Panc1 (cell line): Measurements from ENCODE around the gene TAGLN. TPM values are rescaled to one million over a fixed set of nuclear protein-coding genes. Genes with fewer than 3 reads are reported as not detected.

Experiments
- ATAC-seq: fragments of 200-7000 bp; cut with Tn5 transposase; 2 replicates; pipeline ENCODE4 v1.9.1; 2020; ENCODE audit warnings: mild to moderate bottlenecking, moderate library complexity
- BruUV-seq: library from RNA; stranded (reverse); fragments of 400-500 nt; replicated peaks from 2 replicates; lab custom pipeline; 2021; lab: Mats Ljungman, UMichigan
- CTCF ChIA-PET: fragments of 300-600 bp; sonication (Branson Sonifier 250); formaldehyde crosslinking; loops from one replicate; lab custom pipeline; 2022; ENCODE audit warnings: antibody characterized with exemption; lab: Charles Lee
- POLR2A ChIA-PET: fragments of 300-600 bp; sonication (Branson Sonifier 250); formaldehyde crosslinking; loops from one replicate; lab custom pipeline; 2022; ENCODE audit warnings: antibody characterized with exemption; lab: Charles Lee
- DNase-seq: peaks from one replicate; pipeline ENCODE4 v3.0.0-alpha.2; 2010; ENCODE audit warnings: low read depth, low spot score
- H3K27ac ChIP-seq: 2 replicates; pipeline ENCODE4 v1.5.1; 2011; ENCODE audit warnings: mild to moderate bottlenecking, low read length, inconsistent platforms
- H3K27me3 ChIP-seq: fragments of 200-500 bp; sonication (Bioruptor generic); 2 replicates; pipeline ENCODE4 v1.6.0; 2014; ENCODE audit warnings: low read length, inconsistent platforms; ENCODE audit not compliant: control insufficient read depth, insufficient read depth
- H3K36me3 ChIP-seq: fragments of 200-500 bp; sonication (Bioruptor generic); 2 replicates; pipeline ENCODE4 v1.5.1; 2014; ENCODE audit warnings: inconsistent platforms, mild to moderate bottlenecking, low read length, moderate library complexity; ENCODE audit not compliant: control insufficient read depth, insufficient read depth
- H3K4me1 ChIP-seq: 2 replicates; pipeline ENCODE4 v1.5.1; 2011; ENCODE audit warnings: inconsistent platforms, mild to moderate bottlenecking, low read length, moderate library complexity; ENCODE audit not compliant: control insufficient read depth, insufficient read depth
- H3K4me3 ChIP-seq, 2 experiments: 2 replicates each; pipeline ENCODE4 v1.5.1; 2011 to 2012; ENCODE audit warnings: low read depth in 2 of 2, low read length in 2 of 2, mild to moderate bottlenecking in 2 of 2, inconsistent platforms in 1 of 2, moderate library complexity in 1 of 2
- H3K9me3 ChIP-seq: fragments of 200-500 bp; sonication (Bioruptor generic); 2 replicates; pipeline ENCODE4 v1.5.1; 2014; ENCODE audit warnings: low read depth, mild to moderate bottlenecking, inconsistent platforms, low read length, moderate library complexity; ENCODE audit not compliant: control insufficient read depth, insufficient read depth
- POLR2AphosphoS5 ChIP-seq: IDR thresholded peaks from 2 replicates; pipeline ENCODE4 v1.6.1; 2012; ENCODE audit warnings: mild to moderate bottlenecking, low read depth, low read length, moderate library complexity
- REST ChIP-seq, 2 experiments: IDR thresholded peaks; 2 replicates each; pipeline ENCODE4 v1.6.1; 2011 to 2012; ENCODE audit warnings: low read depth in 2 of 2, control low read depth in 1 of 2, low read length in 1 of 2, mild to moderate bottlenecking in 1 of 2, moderate library complexity in 1 of 2; ENCODE audit not compliant: insufficient read depth in 1 of 2
- SIN3A ChIP-seq: IDR thresholded peaks from 2 replicates; pipeline ENCODE4 v1.6.1; 2012; ENCODE audit warnings: low read depth, mild to moderate bottlenecking, low read length, moderate library complexity, borderline replicate concordance; ENCODE audit not compliant: insufficient read depth
- TCF7L2 ChIP-seq: IDR thresholded peaks from 2 replicates; pipeline ENCODE4 v1.6.1; 2011; ENCODE audit warnings: mild to moderate bottlenecking, low read depth, low read length, inconsistent platforms
- in situ Hi-C: cut with HindIII; loops from 2 replicates; pipeline ENCODE4 v1.10.0; 2016; ENCODE audit warnings: low sequenced_read_pairs, low pct_unique_long_range_greater_than_20kb
- intact Hi-C: fragments of 100-400 bp; cut with micrococcal nuclease; formaldehyde crosslinking; loops from one replicate; pipeline ENCODE4 v1.10.0; 2022; ENCODE audit not compliant: unreplicated experiment
- total RNA-seq: library from RNA; stranded (reverse); gene quantifications from one replicate; pipeline ENCODE4 v1.2.1, GENCODE V29; 2021; ENCODE audit not compliant: unreplicated experiment
- TF ChIP-seq, protein P1 (sequence below): fragments of 450-650 bp; IDR thresholded peaks from 2 replicates; pipeline ENCODE4 v1.5.1; 2017; ENCODE audit warnings: mild to moderate bottlenecking

TAGLN gene
- total RNA-seq, 1 experiment from 2014 or later: 6.4 TPM

DNA sequence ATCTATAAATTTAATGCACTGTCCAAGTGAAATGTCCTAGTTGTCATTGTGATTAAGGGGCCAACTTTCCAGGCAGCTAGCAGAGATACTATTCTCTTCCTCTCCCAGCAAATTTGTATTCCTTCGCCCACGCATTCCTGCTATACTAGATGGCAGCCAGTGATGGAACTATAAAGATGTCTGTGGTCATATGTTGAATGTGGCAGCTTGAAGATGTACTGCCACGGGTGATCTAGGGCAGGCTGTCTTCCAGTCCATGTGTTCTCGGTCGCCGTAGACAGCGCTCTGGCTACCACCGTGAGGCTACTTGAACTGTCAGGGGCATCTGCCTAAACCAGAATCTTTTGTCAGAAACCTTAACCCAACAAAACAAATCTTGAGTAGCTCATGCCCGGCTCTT, 29.0 kb upstream of the TAGLN start:
- TF ChIP-seq SIN3A (no peak), REST (IDR thresholded peaks at IDR 0.05; ENCODE audit: insufficient read depth in 1 of 2, low read depth in 2 of 2, low read length in 1 of 2) (no peak)
- H3K36me3 ChIP-seq: peaks cover 40% of the 10 kb centered on the region
- CTCF ChIA-PET: no interaction called here
- in situ Hi-C loops (no loop called here), intact Hi-C loops (loop anchor here (10.0 kb wide), 1 partner anchor 55 kb away; no protein-coding TSS in a partner anchor)
- H3K9me3 ChIP-seq: no peaks in the 10 kb centered on the region
- no peak for DNase-seq
- no peaks in the 10 kb centered on the region for H3K27me3 ChIP-seq
- BruUV-seq: no TSS peak
- H3K4me3 ChIP-seq: no peak overlapping the region
- no peak for ATAC-seq
- POLR2A ChIA-PET: interaction anchor here (0.6 to 1.1 kb wide), 2 partner anchors 8 to 335 kb away, joined by 3 to 10 read pairs; no protein-coding TSS in a partner anchor
- no peak overlapping the region for H3K27ac ChIP-seq
- H3K4me1 ChIP-seq: no peaks in the 10 kb centered on the region; the same call in 1 of the 2 replicates

GRCh38 chr11:117171007-117171403, 28.2 kb upstream of the TAGLN start:
- DNase-seq (no peak), ATAC-seq (no peak)
- no peak overlapping the region for H3K4me3 ChIP-seq
- intact Hi-C loops (loop anchor here (10.0 kb wide), 1 partner anchor 54 kb away; no protein-coding TSS in a partner anchor), in situ Hi-C loops (no loop called here)
- BruUV-seq: no TSS peak
- TF ChIP-seq POLR2AphosphoS5 (no peak), TCF7L2 (no peak), SIN3A (no peak), REST (IDR thresholded peaks at IDR 0.05; ENCODE audit: insufficient read depth in 1 of 2, low read depth in 2 of 2, low read length in 1 of 2) (no peak)
- TF ChIP-seq, protein P1, sequence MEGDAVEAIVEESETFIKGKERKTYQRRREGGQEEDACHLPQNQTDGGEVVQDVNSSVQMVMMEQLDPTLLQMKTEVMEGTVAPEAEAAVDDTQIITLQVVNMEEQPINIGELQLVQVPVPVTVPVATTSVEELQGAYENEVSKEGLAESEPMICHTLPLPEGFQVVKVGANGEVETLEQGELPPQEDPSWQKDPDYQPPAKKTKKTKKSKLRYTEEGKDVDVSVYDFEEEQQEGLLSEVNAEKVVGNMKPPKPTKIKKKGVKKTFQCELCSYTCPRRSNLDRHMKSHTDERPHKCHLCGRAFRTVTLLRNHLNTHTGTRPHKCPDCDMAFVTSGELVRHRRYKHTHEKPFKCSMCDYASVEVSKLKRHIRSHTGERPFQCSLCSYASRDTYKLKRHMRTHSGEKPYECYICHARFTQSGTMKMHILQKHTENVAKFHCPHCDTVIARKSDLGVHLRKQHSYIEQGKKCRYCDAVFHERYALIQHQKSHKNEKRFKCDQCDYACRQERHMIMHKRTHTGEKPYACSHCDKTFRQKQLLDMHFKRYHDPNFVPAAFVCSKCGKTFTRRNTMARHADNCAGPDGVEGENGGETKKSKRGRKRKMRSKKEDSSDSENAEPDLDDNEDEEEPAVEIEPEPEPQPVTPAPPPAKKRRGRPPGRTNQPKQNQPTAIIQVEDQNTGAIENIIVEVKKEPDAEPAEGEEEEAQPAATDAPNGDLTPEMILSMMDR: no peak
- H3K9me3 ChIP-seq: no peaks in the 10 kb centered on the region
- peaks cover 2% of the 10 kb centered on the region for H3K4me1 ChIP-seq
- H3K27ac ChIP-seq: no peak overlapping the region
- CTCF ChIA-PET: no interaction called here
- no peaks in the 10 kb centered on the region for H3K27me3 ChIP-seq
- peaks cover 35% of the 10 kb centered on the region for H3K36me3 ChIP-seq
- POLR2A ChIA-PET: no interaction called here
